NCI-H2029 treated with DMSO at 0.1 percent for 48 hours (cell line): ENCODE results near the gene NFYC.

Experiments
- DNase-seq: peaks from one replicate; lab custom pipeline; 2025; lab: John Stamatoyannopoulos, UW

Gene NFYC

DNA sequence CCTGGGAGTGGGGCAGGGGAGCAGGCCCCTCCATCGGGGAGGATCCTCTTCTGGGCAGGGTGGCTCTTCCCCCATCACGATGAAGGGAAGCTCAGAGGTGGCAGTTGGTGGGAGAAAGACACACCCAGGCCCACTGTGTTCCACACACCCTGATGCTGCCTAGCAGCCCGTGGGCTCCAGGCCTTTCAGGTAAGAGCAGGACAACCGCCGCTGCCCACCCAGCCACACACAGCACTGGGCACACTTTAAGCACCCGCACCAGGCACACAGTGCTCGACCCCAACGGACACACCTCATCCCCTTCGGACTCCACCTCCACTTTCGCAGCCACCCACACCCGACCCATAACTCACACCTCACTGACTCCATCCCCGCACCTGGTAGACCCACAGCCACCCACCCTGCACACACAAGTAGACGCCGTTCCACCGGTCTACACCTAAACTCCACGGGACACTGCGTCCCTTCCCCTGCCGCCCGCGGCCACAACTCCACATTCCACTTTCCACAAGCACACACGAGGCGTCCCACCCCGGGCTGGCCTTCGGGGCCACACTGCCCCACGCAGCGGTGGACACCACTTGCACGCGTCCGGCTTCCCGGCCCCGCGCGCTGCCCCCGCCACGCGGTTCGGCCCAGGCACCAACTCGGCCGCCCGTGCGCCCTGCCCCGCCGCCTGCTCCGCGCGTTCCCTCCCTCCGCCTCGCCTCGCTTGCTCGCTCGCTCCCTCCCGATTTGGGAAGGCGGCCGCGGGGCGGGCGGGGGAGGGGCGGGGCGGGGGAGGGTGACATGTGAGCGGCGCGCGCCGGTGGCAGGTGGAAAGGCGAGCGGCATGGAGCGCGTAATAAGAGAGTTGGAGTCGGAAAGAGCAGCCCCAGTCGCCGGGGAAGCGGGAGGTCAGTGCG, 91.7 kb downstream of the NFYC start, which contains the start of gene KCNQ4:
TSS of gene KCNQ4 (plus strand) at position 787 of the 905 bp plus-strand sequence. CDS start 307 bp downstream, outside the sequence.
- peak; percentile 81 for DNase-seq

DNA sequence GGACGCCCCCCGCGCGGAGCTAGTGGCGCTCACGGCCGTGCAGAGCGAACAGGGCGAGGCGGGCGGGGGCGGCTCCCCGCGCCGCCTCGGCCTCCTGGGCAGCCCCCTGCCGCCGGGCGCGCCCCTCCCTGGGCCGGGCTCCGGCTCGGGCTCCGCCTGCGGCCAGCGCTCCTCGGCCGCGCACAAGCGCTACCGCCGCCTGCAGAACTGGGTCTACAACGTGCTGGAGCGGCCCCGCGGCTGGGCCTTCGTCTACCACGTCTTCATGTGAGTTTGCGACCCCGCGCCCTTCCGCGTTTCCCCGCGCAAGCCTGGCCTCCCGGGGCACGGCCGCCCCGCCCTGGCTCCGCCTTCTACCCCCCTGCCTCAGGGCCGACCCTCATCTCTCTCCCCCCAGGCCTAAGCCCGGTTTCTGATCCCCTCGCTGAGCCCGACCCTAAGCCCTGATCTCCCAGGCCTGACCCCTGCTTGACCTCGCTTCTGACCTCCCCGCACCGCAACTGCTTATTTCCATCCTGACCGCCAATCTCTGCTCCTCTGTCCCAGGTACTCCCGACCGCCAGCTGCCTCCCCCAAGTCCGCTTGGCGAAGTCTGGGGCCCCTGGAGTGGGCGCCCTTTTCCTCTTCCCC, 92.8 kb downstream of the NFYC start:
- DNase-seq: no peak

GRCh38 chr1:40784771-40785151, 93.3 kb downstream of the NFYC start:
- DNase-seq: no peak

- DNase-seq: no peak
Measured at GRCh38 chr1:40785446-40785845, 93.9 kb downstream of the NFYC start.

DNA sequence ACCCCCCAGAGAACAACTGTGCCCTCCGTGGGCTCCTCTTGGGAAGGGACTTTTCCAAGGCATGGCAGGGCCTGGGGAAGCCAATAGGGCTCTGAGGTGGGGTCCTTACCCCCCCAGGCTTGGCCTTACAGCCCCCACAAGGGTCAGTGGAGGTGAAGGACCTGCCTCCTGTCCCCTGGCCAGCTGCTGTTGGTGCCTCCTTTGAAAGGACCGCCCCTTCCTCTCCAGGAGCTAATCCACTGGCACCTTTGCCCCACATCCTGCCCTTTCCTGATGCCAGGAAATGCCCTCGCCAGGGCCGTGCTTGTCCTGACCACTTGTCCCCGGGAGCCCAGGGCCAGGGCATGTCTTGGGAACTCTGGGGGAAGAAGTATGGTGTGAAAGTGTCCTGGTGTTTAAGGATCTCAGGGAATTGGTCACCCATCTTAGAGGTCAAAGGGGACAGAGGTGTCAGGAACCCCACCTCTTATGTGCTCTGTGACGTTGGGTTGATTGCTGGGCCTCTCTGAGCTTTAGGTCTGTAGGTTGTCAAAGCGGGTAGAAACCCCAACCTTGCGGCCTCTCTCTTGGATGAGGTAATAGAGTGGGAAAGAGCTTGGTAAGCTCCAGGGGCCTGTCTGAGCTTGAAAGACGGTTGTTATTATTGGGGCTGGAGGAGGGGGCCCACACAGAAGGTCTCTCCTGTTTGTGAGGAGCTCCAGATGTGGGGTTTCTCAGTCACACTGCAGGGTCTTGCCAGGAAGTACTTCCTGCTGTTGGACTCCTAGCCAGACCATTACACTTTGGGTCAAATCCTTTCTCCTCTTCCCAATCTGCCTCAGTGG, 94.9 kb downstream of the NFYC start:
- DNase-seq: no peak

GRCh38 chr1:40786995-40787705, 95.6 kb downstream of the NFYC start:
- no peak for DNase-seq

DNA sequence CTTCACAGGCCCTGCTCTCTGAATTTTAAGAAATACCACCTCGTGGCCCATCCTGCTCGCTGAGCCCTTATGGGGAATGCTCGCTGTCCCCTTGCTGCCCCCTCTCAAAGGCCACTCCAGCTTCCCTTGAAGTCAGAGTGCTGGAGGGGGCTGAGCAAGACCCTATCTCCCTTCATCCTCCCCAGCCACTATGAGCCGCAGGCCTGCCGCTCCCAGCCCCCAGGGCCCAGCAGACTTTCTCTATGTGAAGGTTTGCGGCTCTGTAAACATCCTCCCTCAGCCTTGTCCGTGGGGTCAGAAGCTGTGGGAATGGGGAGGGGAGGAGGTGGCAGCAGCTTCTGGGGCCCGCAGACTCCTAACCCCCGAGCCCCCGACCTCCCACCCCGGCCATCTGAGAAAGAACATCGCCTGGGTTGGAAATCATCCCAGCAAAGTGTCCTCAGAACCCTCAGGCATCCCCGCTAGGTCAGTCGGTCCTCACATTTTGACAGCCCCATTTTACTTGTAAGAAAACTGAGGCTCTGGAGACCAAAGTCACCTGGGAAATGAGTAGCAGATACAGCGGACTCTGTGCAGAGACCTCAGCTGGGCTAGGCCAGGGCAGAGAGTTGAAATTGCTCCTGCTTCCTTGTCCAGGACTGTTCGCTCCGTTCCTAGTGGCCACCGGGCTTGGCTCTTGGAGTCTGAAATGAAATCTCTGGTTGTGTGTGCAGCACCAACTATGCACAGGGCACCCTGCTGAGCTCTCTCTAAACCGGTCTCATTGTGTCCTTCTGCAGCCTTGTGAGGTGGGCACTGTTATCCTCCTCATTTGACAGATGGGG, 96.4 kb downstream of the NFYC start:
- DNase-seq: no peak

GRCh38 chr1:40788561-40789341, 97.2 kb downstream of the NFYC start:
- no peak for DNase-seq

DNA sequence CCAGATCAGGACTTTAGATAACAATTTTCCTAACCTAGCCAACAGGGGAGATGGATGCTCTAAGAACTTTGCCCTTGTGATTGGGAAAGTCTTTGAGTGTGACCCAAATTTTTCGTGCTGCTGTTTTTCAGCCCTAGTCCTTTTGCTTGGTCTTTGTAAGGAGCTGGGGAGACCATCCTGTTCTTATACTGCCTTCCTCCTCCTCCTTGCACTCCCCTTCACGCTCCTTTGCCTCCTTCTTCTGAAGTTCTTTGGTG, 97.8 kb downstream of the NFYC start:
- DNase-seq: no peak

DNA sequence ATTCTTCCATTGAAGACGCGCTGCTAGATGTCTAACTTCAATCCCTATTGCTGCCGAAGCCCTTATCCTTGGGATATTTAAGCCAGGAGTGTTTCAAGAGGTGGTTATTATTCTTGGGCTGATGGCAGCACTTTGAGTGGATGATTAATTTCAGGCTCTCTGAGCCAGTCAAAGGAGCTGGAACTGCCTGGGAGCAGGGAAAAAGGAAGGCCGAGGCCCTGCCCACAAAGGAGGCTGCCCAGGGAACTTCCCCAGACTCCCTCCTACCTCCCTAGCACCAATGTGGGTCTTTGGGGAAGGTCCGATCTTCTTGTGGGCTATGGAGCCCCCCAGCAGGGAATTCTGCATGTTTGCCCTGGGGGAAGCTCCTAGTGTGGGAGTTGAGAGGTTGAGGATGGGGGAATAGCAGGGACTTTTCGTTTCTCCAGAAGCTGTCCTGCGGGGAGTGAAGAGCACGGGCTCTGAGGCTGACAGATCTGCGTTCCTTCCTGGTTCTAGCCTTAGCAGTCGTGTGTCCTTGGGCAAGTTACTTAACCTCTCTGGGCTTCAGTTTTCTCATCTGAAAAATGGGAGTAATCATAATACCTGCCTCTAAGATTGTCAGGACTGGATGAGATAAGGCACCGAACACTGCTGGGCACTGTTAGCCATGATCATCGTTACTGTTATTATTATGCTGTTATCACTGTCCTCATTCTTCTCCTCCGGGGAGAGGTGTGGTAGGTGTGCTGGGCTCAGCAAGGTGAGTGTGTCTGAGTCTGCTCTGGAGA, 98.3 kb downstream of the NFYC start:
- no peak for DNase-seq

DNA sequence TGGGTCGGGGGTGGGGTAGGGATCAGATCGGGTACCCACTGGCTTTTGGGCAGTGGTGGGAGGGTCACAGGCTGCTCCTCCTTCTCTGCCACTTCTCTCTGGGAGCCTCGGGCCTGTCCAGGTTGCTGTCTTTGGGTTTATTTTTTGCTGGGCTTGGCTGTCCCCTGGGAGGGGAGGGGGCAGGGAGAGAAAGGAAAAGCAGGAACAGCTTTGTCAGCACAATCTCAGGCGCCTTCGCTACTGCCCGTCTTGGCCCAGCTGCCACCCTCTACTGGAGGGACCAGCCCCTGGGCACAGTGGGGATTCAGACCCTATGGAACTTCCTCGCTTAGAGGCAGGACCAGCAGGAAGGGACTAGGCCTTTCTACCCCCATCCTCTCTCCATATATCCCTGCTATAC, 100.5 kb downstream of the NFYC start:
- DNase-seq: no peak

- DNase-seq: no peak
Measured at GRCh38 chr1:40793617-40794016, 102.1 kb downstream of the NFYC start.

DNA sequence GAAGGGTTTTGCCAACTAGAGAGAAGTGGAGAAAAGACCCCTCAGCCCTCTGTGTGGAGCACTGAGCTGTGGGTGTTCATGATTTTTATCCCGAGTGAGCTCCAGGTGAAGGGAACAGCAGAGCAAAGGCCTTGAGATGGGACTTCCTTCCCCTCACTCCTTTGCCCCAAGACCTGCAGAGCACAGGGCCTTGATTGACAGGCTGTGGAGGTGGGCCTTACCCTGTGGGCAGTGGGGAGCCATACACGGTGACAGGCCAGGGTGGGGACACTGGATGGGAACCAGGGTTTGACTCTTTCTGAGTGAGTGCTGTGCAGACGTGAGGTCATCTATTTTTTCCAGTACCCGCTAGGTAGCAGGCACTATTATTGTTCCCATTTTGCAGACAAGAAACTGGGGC, 102.5 kb downstream of the NFYC start:
- DNase-seq: no peak

GRCh38 chr1:40794974-40795715, 103.6 kb downstream of the NFYC start:
- no peak for DNase-seq

- DNase-seq: no peak
Measured at GRCh38 chr1:40795811-40796586, 104.5 kb downstream of the NFYC start.

DNA sequence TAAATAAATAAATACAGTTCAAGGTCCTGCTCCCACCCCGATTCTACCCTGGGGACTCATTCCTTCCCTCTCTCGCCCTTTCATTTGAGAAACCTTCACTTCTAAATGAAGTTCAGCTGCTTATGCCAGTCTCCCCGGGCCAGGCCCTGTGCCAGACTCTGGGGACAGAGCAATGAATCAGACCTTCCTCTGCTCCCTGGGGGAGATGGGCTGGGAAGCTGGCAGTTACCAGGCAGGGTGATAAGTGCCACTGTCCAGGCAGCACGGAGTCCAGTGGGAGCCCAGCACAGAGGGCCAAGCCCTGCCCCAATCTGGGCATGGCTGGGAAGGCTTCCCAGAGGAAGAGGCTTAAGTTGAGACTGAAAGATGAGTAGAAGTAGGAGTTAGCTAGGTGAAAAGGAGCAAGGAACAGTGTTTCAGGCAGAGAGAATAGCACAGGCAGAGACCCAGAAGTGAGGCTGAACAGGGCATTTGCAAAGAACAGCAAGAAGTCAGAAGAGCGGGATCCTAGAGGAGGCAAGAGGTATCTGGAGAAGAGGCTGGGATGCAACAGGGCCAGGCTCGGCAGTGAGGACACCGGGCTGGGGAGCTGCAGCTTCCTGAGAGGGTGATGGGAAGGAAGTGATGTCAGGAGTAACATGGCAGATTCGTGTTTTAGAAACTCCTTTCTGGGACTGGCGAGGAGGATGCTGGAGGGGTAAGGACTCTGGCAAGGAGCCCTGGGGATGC, 105.6 kb downstream of the NFYC start:
- no peak for DNase-seq

DNA sequence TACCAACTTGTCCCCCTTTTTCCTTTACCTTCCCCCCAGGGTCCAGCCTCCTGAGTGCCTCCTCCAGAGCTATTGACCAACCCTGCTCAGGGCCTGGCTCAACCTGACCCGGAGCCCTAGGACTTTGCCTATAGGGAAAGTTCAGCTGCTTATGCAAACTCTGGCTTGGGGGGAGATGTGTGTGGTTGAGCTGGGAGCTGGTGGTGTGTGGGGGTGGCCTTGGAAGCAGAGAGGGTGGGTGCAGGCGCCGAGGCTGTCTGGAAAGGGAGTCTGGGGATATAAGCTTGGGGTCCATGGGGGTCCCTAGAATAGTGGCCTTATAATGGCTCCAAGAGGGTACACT, 106.1 kb downstream of the NFYC start:
- DNase-seq: no peak
